Neural cell (in vitro differentiated cells): Measurements from ENCODE around the gene ATP5F1A. TPM values are rescaled to one million over a fixed set of nuclear protein-coding genes. Genes with fewer than 3 reads are reported as not detected.

ENCODE experiments used
- H2AFZ ChIP-seq: fragments of 200-600, 300-800 bp; sonication (generic), shearing (Covaris generic); 2 replicates; pipeline ENCODE4 v1.6.0; 2014; ENCODE audit warnings: low read depth, mild to moderate bottlenecking, antibody characterized with exemption, low read length, moderate library complexity
- H3F3A ChIP-seq: fragments of 200-600 bp; shearing (Covaris generic); 2 replicates; pipeline ENCODE4 v1.6.1; 2016; ENCODE audit warnings: mild to moderate bottlenecking, moderate library complexity, mixed read lengths, antibody characterized with exemption, low read length; ENCODE audit not compliant: insufficient read depth, poor library complexity, severe bottlenecking
- H3K27ac ChIP-seq: fragments of 200-600, 300-800 bp; sonication (generic), shearing (Covaris generic); 2 replicates; pipeline ENCODE4 v1.5.1; 2014; ENCODE audit warnings: mild to moderate bottlenecking, low read length, moderate library complexity
- H3K27me3 ChIP-seq: fragments of 300-800, 200-600 bp; sonication (generic), shearing (Covaris generic); 2 replicates; pipeline ENCODE4 v1.6.0; 2014; ENCODE audit warnings: mild to moderate bottlenecking, low read depth, low read length, moderate library complexity; ENCODE audit not compliant: insufficient read depth
- H3K36me3 ChIP-seq: fragments of 300-800, 200-600 bp; sonication (generic), shearing (Covaris generic); 2 replicates; pipeline ENCODE4 v1.5.1; 2014; ENCODE audit warnings: mild to moderate bottlenecking, antibody characterized with exemption, low read length, moderate library complexity; ENCODE audit not compliant: insufficient read depth
- H3K4me2 ChIP-seq: fragments of 300-800, 200-600 bp; sonication (generic), shearing (Covaris generic); 2 replicates; pipeline ENCODE4 v1.6.0; 2014; ENCODE audit warnings: mild to moderate bottlenecking, low read length
- H3K4me3 ChIP-seq: fragments of 300-800, 200-600 bp; sonication (generic), shearing (Covaris generic); 2 replicates; pipeline ENCODE4 v1.5.1; 2014; ENCODE audit warnings: mild to moderate bottlenecking, low read length, moderate library complexity
- H3K79me2 ChIP-seq: fragments of 200-600 bp; shearing (Covaris generic); replicated peaks from 2 replicates; pipeline ENCODE4 v1.6.0; 2014; ENCODE audit warnings: mild to moderate bottlenecking, low read length, moderate library complexity; ENCODE audit not compliant: insufficient read depth
- H3K9ac ChIP-seq: fragments of 300-800, 200-600 bp; sonication (generic), shearing (Covaris generic); 2 replicates; pipeline ENCODE4 v1.6.1; 2016; ENCODE audit warnings: mild to moderate bottlenecking, low read length, mixed read lengths
- H3K9me2 ChIP-seq: fragments of 200-600 bp; shearing (Covaris generic); 2 replicates; pipeline ENCODE4 v1.6.1; 2016; ENCODE audit warnings: mild to moderate bottlenecking, low read length, mixed read lengths; ENCODE audit not compliant: insufficient read depth
- H3K9me3 ChIP-seq: fragments of 200-600, 300-800 bp; sonication (generic), shearing (Covaris generic); 2 replicates; pipeline ENCODE4 v1.6.1; 2016; ENCODE audit warnings: mild to moderate bottlenecking, mixed run types, low read length, moderate library complexity, mixed read lengths
- H4K20me1 ChIP-seq: fragments of 200-600 bp; shearing (Covaris generic); 2 replicates; pipeline ENCODE4 v1.6.1; 2016; ENCODE audit warnings: mild to moderate bottlenecking, mixed run types; ENCODE audit not compliant: insufficient read depth
- EP300 ChIP-seq: fragments of 450-650 bp; conservative IDR thresholded peaks from 2 replicates; pipeline ENCODE4 v1.6.1; 2014; ENCODE audit warnings: antibody characterized with exemption, mild to moderate bottlenecking, moderate library complexity; ENCODE audit not compliant: poor library complexity, severe bottlenecking
- EZH2 ChIP-seq: fragments of 200-600, 300-800 bp; shearing (Covaris generic), sonication (generic); IDR thresholded peaks from 2 replicates; pipeline ENCODE4 v1.6.1; 2014; ENCODE audit warnings: antibody characterized with exemption, low read length, borderline replicate concordance, mild to moderate bottlenecking; ENCODE audit not compliant: insufficient read depth, poor library complexity, severe bottlenecking
- MXI1 ChIP-seq: fragments of 450-650 bp; conservative IDR thresholded peaks from 2 replicates; pipeline ENCODE4 v1.6.1; 2014; ENCODE audit warnings: antibody characterized with exemption, mild to moderate bottlenecking; ENCODE audit not compliant: poor library complexity, severe bottlenecking
- POLR2AphosphoS5 ChIP-seq: IDR thresholded peaks from 2 replicates; pipeline ENCODE4 v1.6.1; 2012
- SMC3 ChIP-seq: fragments of 450-650 bp; conservative IDR thresholded peaks from 2 replicates; pipeline ENCODE4 v1.6.1; 2014; ENCODE audit warnings: antibody characterized with exemption, mild to moderate bottlenecking, moderate library complexity; ENCODE audit not compliant: poor library complexity
- TAF1 ChIP-seq: IDR thresholded peaks from 2 replicates; pipeline ENCODE4 v1.6.1; 2012; ENCODE audit warnings: low read depth
- polyA plus RNA-seq: library from polyadenylated mRNA; depleted of rRNA; stranded (reverse); fragments of >200 nt; gene quantifications from 2 replicates; pipeline ENCODE4 v1.2.3, GENCODE V29; 2014
- TF ChIP-seq, protein P1 (sequence below): fragments of 450-650 bp; IDR thresholded peaks from 2 replicates; pipeline ENCODE4 v1.5.1; 2014; ENCODE audit warnings: antibody characterized with exemption, mild to moderate bottlenecking, moderate library complexity; ENCODE audit not compliant: poor library complexity, severe bottlenecking
- TF ChIP-seq, protein P2 (sequence below): IDR thresholded peaks from 2 replicates; pipeline ENCODE4 v1.6.1; 2012; ENCODE audit warnings: borderline replicate concordance

The ATP5F1A gene
- polyA plus RNA-seq, 1 donor from 2014 or later = 1,949 TPM

GRCh38 chr18:46072959-46073358, 25.1 kb downstream of the ATP5F1A start:
- Histone ChIP-seq H3K9me3 (no peaks in the 10 kb centered on the region), H3K36me3 (no peaks in the 10 kb centered on the region), H3K9ac (no peak overlapping the region), H3K27ac (no peak overlapping the region), H3K27me3 (peaks cover 16% of the 10 kb centered on the region), H4K20me1 (no peaks in the 10 kb centered on the region), H2AFZ (no peak overlapping the region), H3K79me2 (no peaks in the 10 kb centered on the region), H3K9me2 (no peaks in the 10 kb centered on the region), H3K4me2 (no peak overlapping the region), H3F3A (no peaks in the 10 kb centered on the region), H3K4me3 (no peak overlapping the region)
- no peak for TF ChIP-seq EP300

- Histone ChIP-seq H3F3A (no peaks in the 10 kb centered on the region), H3K27me3 (peaks cover 16% of the 10 kb centered on the region), H3K4me2 (peak overlapping the region; percentile 13), H3K4me3 (peak overlapping the region; percentile 72), H3K79me2 (no peaks in the 10 kb centered on the region), H4K20me1 (no peaks in the 10 kb centered on the region), H2AFZ (no peak overlapping the region), H3K36me3 (no peaks in the 10 kb centered on the region), H3K9ac (peak overlapping the region; percentile 41), H3K9me3 (no peaks in the 10 kb centered on the region), H3K27ac (no peak overlapping the region), H3K9me2 (no peaks in the 10 kb centered on the region)
- TF ChIP-seq SMC3 = peak; percentile 39
- TF ChIP-seq TAF1 = no peak
- TF ChIP-seq, protein P1, sequence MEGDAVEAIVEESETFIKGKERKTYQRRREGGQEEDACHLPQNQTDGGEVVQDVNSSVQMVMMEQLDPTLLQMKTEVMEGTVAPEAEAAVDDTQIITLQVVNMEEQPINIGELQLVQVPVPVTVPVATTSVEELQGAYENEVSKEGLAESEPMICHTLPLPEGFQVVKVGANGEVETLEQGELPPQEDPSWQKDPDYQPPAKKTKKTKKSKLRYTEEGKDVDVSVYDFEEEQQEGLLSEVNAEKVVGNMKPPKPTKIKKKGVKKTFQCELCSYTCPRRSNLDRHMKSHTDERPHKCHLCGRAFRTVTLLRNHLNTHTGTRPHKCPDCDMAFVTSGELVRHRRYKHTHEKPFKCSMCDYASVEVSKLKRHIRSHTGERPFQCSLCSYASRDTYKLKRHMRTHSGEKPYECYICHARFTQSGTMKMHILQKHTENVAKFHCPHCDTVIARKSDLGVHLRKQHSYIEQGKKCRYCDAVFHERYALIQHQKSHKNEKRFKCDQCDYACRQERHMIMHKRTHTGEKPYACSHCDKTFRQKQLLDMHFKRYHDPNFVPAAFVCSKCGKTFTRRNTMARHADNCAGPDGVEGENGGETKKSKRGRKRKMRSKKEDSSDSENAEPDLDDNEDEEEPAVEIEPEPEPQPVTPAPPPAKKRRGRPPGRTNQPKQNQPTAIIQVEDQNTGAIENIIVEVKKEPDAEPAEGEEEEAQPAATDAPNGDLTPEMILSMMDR = peak; percentile 47
Observed at GRCh38 chr18:46072376-46072867, 25.7 kb downstream of the ATP5F1A start.

- Histone ChIP-seq H3K27ac (no peak within 1 kb of the TSS), H4K20me1 (no peaks in the 10 kb centered on the region), H3K27me3 (peaks cover 16% of the 10 kb centered on the region), H3K4me2 (peak within 1 kb of the TSS; percentile 13), H3K9me3 (no peaks in the 10 kb centered on the region), H2AFZ (no peak within 1 kb of the TSS), H3K79me2 (no peaks in the 10 kb centered on the region), H3K9ac (peak within 1 kb of the TSS; percentile 41), H3K36me3 (no peaks in the 10 kb centered on the region), H3K9me2 (no peaks in the 10 kb centered on the region), H3F3A (no peaks in the 10 kb centered on the region), H3K4me3 (peak within 1 kb of the TSS; percentile 72)
- TF ChIP-seq, protein P2, sequence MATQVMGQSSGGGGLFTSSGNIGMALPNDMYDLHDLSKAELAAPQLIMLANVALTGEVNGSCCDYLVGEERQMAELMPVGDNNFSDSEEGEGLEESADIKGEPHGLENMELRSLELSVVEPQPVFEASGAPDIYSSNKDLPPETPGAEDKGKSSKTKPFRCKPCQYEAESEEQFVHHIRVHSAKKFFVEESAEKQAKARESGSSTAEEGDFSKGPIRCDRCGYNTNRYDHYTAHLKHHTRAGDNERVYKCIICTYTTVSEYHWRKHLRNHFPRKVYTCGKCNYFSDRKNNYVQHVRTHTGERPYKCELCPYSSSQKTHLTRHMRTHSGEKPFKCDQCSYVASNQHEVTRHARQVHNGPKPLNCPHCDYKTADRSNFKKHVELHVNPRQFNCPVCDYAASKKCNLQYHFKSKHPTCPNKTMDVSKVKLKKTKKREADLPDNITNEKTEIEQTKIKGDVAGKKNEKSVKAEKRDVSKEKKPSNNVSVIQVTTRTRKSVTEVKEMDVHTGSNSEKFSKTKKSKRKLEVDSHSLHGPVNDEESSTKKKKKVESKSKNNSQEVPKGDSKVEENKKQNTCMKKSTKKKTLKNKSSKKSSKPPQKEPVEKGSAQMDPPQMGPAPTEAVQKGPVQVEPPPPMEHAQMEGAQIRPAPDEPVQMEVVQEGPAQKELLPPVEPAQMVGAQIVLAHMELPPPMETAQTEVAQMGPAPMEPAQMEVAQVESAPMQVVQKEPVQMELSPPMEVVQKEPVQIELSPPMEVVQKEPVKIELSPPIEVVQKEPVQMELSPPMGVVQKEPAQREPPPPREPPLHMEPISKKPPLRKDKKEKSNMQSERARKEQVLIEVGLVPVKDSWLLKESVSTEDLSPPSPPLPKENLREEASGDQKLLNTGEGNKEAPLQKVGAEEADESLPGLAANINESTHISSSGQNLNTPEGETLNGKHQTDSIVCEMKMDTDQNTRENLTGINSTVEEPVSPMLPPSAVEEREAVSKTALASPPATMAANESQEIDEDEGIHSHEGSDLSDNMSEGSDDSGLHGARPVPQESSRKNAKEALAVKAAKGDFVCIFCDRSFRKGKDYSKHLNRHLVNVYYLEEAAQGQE = no peak
- TF ChIP-seq MXI1 = peak; percentile 33
- TF ChIP-seq EZH2 = no peak
- no peak for TF ChIP-seq SMC3
- TF ChIP-seq POLR2AphosphoS5 = peak; percentile 20
Observed at GRCh38 chr18:46071653-46072375, 26.3 kb downstream of the ATP5F1A start, which contains the start of gene PSTPIP2. Gene PSTPIP2, minus strand, starts transcription at chr18:46072260. Its CDS starts 72 bp downstream, at chr18:46072188.
